DOHH2 (cell line): ENCODE measurements around the gene LRFN4.
A peak's percentile ranks its signal among the peaks of the same experiment; 100 is the strongest.

Source experiments
- H3F3A ChIP-seq: fragments of 200-600 bp; sonication (generic), shearing (Covaris generic); 2 replicates; pipeline ENCODE4 v1.6.0; 2016; ENCODE audit warnings: antibody characterized with exemption, mild to moderate bottlenecking; ENCODE audit not compliant: control insufficient read depth, insufficient read depth
- H3K27ac ChIP-seq: fragments of 200-600 bp; sonication (generic); 2 replicates; pipeline ENCODE4 v1.5.1; 2014; ENCODE audit warnings: low read depth, mild to moderate bottlenecking, low read length, moderate library complexity
- H3K27me3 ChIP-seq: fragments of 200-600 bp; sonication (generic); 2 replicates; pipeline ENCODE4 v1.6.1; 2014; ENCODE audit warnings: mild to moderate bottlenecking, low read length, mixed read lengths; ENCODE audit not compliant: control insufficient read depth
- H3K36me3 ChIP-seq: fragments of 200-600 bp; sonication (generic); 2 replicates; pipeline ENCODE4 v1.6.1; 2014; ENCODE audit warnings: mild to moderate bottlenecking, low read length, moderate library complexity, mixed read lengths; ENCODE audit not compliant: control insufficient read depth
- H3K4me1 ChIP-seq: fragments of 200-600 bp; sonication (generic); 2 replicates; pipeline ENCODE4 v1.6.1; 2014; ENCODE audit warnings: mild to moderate bottlenecking, low read length, mixed read lengths; ENCODE audit not compliant: control insufficient read depth
- H3K4me2 ChIP-seq: fragments of 200-600 bp; sonication (generic); 2 replicates; pipeline ENCODE4 v1.6.0; 2014; ENCODE audit warnings: mild to moderate bottlenecking, low read length, moderate library complexity
- H3K4me3 ChIP-seq: fragments of 200-600 bp; sonication (generic); 2 replicates; pipeline ENCODE4 v1.5.1; 2014; ENCODE audit warnings: mild to moderate bottlenecking, low read length, mixed read lengths
- H3K79me2 ChIP-seq: fragments of 200-600 bp; sonication (generic); 2 replicates; pipeline ENCODE4 v1.6.1; 2014; ENCODE audit warnings: mild to moderate bottlenecking, low read length, mixed read lengths; ENCODE audit not compliant: control insufficient read depth
- H3K9me2 ChIP-seq: fragments of 200-600 bp; sonication (generic); replicated peaks from 2 replicates; pipeline ENCODE4 v1.6.1; 2014; ENCODE audit warnings: mild to moderate bottlenecking, low read length, mixed read lengths; ENCODE audit not compliant: control insufficient read depth
- H3K9me3 ChIP-seq: fragments of 200-600 bp; sonication (generic); 2 replicates; pipeline ENCODE4 v1.6.1; 2014; ENCODE audit warnings: antibody characterized with exemption, low read length, mixed read lengths; ENCODE audit not compliant: control insufficient read depth, insufficient read depth
- H4K20me1 ChIP-seq: fragments of 200-600 bp; sonication (generic); 2 replicates; pipeline ENCODE4 v1.6.0; 2014; ENCODE audit warnings: low read depth, mild to moderate bottlenecking, antibody characterized with exemption, low read length, moderate library complexity; ENCODE audit not compliant: control insufficient read depth, insufficient read depth
- EZH2phosphoT487 ChIP-seq: fragments of 200-600 bp; sonication (generic); IDR thresholded peaks from 2 replicates; pipeline ENCODE4 v1.6.1; 2017; ENCODE audit warnings: borderline replicate concordance, mild to moderate bottlenecking, antibody characterized with exemption, low read length, moderate library complexity, mixed read lengths
- TF ChIP-seq, protein P1 (sequence below): fragments of 200-600 bp; sonication (generic); IDR thresholded peaks from one replicate; pipeline ENCODE4 v1.5.1; 2014; ENCODE audit warnings: antibody characterized with exemption, mild to moderate bottlenecking, low read depth, low read length; ENCODE audit not compliant: poor library complexity, severe bottlenecking

The LRFN4 gene

DNA sequence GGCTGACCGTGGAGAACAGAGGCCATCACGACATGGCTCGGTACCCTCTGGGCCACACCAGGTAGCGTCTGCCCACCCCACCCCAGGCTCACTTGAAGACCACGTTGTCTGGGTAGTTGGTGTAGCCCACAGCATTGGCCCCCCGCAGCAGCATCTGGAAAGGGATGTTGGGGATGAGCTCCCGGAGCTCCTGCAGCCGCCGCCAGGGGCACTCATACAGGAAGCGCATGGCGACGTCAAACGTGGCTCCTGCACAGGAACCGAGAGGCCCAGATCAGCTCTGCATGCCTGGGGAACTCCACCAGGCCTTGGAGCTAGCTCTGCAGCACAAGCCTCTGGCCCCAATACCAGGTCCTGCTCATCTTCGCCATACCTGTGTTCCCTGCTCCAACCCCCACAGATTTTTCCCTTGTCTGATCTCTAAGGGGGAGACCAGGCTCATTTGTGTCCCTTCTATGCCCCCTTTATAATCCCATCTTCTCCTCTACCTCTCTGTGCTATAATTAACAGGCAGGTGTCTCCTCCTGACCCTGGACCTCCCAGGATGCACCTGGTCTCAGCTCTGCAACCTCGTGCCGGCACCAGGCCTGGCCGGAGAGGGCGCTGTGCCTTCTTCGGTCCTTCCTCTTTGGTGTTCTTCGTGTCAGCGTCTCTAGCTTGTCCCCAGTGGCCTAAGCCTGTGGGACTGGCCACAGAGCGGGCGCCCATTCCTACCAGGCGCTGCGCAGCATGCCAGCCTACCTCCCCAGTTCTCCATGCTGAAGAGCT, 5.0 kb upstream of the LRFN4 start:
- H3K27ac ChIP-seq: no peak overlapping the region
- no peaks in the 10 kb centered on the region for H3K27me3 ChIP-seq
- no peaks in the 10 kb centered on the region for H3K9me2 ChIP-seq
- no peak for TF ChIP-seq EZH2phosphoT487
- TF ChIP-seq, protein P1, sequence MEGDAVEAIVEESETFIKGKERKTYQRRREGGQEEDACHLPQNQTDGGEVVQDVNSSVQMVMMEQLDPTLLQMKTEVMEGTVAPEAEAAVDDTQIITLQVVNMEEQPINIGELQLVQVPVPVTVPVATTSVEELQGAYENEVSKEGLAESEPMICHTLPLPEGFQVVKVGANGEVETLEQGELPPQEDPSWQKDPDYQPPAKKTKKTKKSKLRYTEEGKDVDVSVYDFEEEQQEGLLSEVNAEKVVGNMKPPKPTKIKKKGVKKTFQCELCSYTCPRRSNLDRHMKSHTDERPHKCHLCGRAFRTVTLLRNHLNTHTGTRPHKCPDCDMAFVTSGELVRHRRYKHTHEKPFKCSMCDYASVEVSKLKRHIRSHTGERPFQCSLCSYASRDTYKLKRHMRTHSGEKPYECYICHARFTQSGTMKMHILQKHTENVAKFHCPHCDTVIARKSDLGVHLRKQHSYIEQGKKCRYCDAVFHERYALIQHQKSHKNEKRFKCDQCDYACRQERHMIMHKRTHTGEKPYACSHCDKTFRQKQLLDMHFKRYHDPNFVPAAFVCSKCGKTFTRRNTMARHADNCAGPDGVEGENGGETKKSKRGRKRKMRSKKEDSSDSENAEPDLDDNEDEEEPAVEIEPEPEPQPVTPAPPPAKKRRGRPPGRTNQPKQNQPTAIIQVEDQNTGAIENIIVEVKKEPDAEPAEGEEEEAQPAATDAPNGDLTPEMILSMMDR: peak; percentile 75
- H4K20me1 ChIP-seq: no peaks in the 10 kb centered on the region
- 0 out of 2 replicates have a peak overlapping the region, but pooled peaks have one; percentile 9 for H3K4me3 ChIP-seq
- peak overlapping the region; percentile 30 for H3K4me2 ChIP-seq
- H3K36me3 ChIP-seq: peaks cover 9% of the 10 kb centered on the region; the same call in 1 of the 2 replicates
- H3K4me1 ChIP-seq: peaks cover 19% of the 10 kb centered on the region
- no peaks in the 10 kb centered on the region for H3K79me2 ChIP-seq
- H3F3A ChIP-seq: no peaks in the 10 kb centered on the region
- no peaks in the 10 kb centered on the region for H3K9me3 ChIP-seq

DNA sequence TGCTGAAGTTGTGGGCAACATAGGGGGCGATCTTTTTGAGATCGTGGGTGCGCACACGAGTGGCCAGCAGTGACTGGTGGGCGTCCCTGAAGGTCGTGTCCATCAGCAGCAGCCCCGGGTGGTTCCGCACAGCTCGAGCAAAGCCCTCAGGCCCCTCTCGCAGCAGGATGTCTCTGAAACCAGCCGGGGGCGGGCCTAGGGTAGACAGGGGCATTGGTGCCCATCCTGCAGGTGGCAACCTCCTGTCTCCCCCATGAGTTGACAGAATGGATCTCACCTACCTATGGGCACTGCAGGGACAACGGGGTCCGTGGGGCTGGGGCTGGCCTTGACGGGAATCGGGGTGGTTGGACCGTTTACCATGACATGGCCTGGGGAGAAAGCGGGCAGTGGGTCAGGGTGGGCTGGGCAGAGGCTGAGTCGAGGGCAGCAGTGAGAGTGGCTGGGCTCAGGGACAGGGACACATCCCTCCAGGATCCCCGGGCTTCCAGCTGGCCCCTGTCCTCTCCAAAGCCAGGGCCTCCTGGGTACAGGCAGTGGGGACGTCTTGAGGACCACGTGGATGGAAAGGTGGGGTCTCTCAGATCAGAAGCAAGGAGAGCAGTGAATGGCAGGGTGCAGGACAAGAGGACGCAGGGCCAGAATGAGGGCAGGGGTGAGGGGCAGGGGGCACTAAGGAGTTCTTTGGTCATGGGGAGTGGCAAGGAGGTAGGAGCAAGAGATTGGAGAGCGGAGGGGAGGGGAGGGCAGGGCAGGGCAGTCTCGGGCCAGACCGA, 4.2 kb upstream of the LRFN4 start:
- no peaks in the 10 kb centered on the region for H3K9me3 ChIP-seq
- peaks cover 7% of the 10 kb centered on the region; the same call in 1 of the 2 replicates for H3K36me3 ChIP-seq
- H3K27ac ChIP-seq: no peak overlapping the region
- no peaks in the 10 kb centered on the region for H3K27me3 ChIP-seq
- H3K4me3 ChIP-seq: no peak overlapping the region
- no peaks in the 10 kb centered on the region for H3K9me2 ChIP-seq
- H4K20me1 ChIP-seq: no peaks in the 10 kb centered on the region
- peak overlapping the region; percentile 30 for H3K4me2 ChIP-seq
- H3F3A ChIP-seq: no peaks in the 10 kb centered on the region
- TF ChIP-seq, protein P1: peak; percentile 45
- TF ChIP-seq EZH2phosphoT487: no peak
- peaks cover 22% of the 10 kb centered on the region for H3K4me1 ChIP-seq
- H3K79me2 ChIP-seq: peaks cover 5% of the 10 kb centered on the region

DNA sequence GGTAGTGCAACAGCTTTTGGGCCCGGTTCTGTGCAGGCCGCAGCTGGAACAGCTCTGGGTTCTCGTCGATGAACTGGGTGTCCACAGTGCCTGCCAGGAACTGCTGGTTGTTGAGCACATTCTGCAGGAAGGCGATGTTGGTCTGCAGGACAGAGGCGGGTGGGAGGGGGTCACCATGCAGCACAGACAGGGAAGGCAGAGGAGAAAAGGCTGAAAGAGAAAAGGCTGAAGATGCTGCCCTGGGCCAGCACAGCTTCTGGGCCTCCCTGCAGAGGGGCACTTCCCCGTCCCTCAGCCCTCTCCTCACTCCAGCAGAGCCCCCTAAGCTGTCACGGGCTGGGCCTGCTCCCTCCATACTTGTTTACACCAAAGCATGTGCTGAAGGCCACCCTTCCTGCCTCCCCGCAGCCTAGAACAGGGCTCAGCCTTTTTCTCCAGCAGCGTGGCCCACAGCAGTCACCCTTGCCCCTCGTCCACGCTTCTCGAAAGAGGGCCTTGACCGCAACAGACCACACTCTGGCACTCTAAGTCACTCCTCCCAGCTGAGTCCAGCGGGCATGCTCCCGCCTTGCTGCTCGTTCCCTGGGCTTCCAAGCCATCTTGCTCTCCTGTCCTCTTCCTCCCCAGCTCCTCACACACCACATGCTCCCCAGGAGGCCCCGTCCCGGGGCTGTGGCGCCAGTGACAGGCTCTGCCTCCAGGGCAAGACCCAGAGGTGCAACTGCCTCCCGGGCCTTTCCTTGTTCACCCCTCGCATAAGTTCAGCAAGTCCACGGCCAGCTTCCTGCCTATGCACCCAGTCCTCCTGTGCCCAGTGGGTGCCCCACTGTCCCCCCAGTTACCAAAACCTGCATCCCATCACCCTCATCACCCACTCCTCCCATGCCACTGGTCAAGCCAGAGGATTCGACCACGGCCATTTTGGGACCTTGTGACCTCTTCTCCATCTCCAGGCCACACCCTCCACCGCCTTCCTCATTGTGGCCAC, 3.3 kb upstream of the LRFN4 start:
- peaks cover 5% of the 10 kb centered on the region for H3K36me3 ChIP-seq
- H3K9me2 ChIP-seq: no peaks in the 10 kb centered on the region
- H3K79me2 ChIP-seq: peaks cover 14% of the 10 kb centered on the region
- no peak for TF ChIP-seq EZH2phosphoT487
- TF ChIP-seq, protein P1: no peak
- H3K4me3 ChIP-seq: no peak overlapping the region
- H3K27me3 ChIP-seq: no peaks in the 10 kb centered on the region
- H3K9me3 ChIP-seq: no peaks in the 10 kb centered on the region
- no peaks in the 10 kb centered on the region for H4K20me1 ChIP-seq
- H3K4me2 ChIP-seq: no peak overlapping the region
- H3K27ac ChIP-seq: no peak overlapping the region
- peaks cover 26% of the 10 kb centered on the region for H3K4me1 ChIP-seq
- no peaks in the 10 kb centered on the region for H3F3A ChIP-seq
